Lower leg skin (tissue), 3 donors: ENCODE data around the gene TOR4A.

ENCODE experiments used
- POLR2A ChIP-seq, 2 donors: fragments of 450-650 bp; IDR thresholded peaks; one replicate each; pipeline ENCODE4 v1.6.1; 2016 to 2017; ENCODE audit warnings: antibody characterized with exemption in 2 of 2, mild to moderate bottlenecking in 1 of 2, moderate library complexity in 1 of 2
- TF ChIP-seq, protein P1 (sequence below), 3 donors: fragments of 450-650 bp; IDR thresholded peaks; one replicate each; pipeline ENCODE4 v1.5.1; 2016; ENCODE audit warnings: antibody characterized with exemption in 3 of 3, mild to moderate bottlenecking in 3 of 3, moderate library complexity in 2 of 3

DNA sequence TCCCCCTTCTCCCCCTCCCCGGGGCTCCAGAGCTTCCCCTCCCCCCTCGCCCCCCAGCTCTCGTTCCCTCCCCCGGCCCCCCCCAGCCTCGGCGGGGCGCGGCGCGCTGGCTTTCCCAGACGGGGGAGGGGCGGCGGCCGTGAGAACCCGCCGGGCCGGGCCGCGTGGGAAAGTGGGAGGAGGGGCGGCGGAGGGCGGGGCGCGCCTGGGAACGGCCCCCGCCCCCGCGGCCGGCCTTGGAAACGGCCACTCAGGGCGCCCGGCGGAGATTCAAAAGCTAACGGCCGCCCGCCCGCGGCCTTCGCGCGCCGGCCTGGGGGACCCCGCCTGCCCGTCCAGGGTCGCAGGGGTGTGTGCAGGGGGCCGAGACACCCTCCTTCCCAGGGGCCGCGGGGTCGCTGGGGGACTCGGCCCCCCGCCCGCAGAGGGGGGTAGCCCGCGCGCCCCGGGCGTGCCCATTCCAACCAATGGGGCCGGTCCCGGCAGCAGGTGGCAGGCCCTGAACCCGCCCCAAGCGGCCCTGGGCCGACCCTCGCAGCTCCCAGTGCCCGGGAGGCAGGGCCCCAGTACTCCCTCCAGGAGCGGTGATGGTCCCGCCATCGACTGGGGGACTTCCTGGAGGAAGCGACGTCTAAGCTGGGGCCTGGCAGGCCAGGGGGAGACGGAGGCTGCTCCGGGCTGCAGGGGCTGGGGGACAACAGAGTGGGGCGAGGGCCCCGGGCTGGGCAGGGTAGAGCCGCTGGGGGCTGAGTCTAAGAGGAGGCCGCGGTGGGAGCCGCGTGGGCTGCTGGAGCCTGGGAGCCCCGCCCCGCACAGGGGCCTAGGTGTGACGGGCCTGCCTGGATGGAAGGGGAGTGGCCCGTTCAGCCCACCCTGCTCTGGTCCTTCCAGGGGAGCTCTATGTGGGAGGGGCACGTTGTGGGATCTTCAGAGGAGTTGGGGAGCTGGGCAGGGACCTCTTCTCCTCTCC is 38.8 kb downstream of the TOR4A start:
- TF ChIP-seq, protein P1, sequence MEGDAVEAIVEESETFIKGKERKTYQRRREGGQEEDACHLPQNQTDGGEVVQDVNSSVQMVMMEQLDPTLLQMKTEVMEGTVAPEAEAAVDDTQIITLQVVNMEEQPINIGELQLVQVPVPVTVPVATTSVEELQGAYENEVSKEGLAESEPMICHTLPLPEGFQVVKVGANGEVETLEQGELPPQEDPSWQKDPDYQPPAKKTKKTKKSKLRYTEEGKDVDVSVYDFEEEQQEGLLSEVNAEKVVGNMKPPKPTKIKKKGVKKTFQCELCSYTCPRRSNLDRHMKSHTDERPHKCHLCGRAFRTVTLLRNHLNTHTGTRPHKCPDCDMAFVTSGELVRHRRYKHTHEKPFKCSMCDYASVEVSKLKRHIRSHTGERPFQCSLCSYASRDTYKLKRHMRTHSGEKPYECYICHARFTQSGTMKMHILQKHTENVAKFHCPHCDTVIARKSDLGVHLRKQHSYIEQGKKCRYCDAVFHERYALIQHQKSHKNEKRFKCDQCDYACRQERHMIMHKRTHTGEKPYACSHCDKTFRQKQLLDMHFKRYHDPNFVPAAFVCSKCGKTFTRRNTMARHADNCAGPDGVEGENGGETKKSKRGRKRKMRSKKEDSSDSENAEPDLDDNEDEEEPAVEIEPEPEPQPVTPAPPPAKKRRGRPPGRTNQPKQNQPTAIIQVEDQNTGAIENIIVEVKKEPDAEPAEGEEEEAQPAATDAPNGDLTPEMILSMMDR (IDR thresholded peaks at IDR 0.05): no peak
- TF ChIP-seq POLR2A (IDR thresholded peaks at IDR 0.05): no peak
